ENCODE data around the gene ARHGAP26.

- TF ChIP-seq, protein P1, sequence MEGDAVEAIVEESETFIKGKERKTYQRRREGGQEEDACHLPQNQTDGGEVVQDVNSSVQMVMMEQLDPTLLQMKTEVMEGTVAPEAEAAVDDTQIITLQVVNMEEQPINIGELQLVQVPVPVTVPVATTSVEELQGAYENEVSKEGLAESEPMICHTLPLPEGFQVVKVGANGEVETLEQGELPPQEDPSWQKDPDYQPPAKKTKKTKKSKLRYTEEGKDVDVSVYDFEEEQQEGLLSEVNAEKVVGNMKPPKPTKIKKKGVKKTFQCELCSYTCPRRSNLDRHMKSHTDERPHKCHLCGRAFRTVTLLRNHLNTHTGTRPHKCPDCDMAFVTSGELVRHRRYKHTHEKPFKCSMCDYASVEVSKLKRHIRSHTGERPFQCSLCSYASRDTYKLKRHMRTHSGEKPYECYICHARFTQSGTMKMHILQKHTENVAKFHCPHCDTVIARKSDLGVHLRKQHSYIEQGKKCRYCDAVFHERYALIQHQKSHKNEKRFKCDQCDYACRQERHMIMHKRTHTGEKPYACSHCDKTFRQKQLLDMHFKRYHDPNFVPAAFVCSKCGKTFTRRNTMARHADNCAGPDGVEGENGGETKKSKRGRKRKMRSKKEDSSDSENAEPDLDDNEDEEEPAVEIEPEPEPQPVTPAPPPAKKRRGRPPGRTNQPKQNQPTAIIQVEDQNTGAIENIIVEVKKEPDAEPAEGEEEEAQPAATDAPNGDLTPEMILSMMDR (IDR thresholded peaks at IDR 0.05): no peak
- TF ChIP-seq POLR2A (IDR thresholded peaks at IDR 0.05): no peak
- TF ChIP-seq EP300 (IDR thresholded peaks at IDR 0.05): no peak
These were observed 48.0 kb upstream of the ARHGAP26 start for GRCh38 chr5:142722146-142722545.
